ENCODE data around the gene SHANK3. TPM values are rescaled to one million over a fixed set of nuclear protein-coding genes. Genes with fewer than 3 reads are reported as not detected.

The SHANK3 gene
- total RNA-seq, 1 donor = 0.90 TPM

DNA sequence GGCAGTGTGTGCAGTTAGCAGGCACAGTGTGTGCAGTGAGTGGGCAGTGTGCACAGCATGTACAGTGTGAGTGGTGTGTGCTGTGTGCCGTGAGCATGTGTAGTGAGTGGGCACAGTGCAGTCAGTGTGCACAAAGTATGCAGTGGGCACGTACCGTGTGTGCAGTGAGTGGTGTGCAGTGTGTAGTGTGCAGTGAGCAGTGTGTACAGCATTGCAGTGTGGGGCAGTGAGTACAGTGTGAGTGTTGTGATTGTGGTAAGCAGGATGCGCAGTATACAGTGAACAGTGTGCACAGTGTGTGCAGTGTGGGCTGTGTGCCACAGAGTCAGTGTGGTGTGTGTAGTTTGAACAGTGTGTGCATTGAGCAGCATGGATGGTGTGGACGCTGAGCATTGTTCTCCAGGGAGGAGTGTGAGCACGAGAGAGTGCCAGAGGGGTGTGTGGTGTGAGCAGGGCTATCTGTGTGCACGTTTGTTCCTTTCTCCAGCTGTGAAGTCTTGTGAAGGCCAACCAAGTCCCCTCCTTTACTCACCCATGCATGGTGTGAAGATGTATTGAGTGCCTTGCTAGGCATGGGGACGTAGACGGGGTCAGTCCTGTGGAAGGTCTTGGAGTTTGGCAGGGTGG, 3.0 kb downstream of the SHANK3 start:
- no peak overlapping the region for H3K4me3 ChIP-seq (ENCODE audit: low read depth, low read length)
- TF ChIP-seq, protein P1, sequence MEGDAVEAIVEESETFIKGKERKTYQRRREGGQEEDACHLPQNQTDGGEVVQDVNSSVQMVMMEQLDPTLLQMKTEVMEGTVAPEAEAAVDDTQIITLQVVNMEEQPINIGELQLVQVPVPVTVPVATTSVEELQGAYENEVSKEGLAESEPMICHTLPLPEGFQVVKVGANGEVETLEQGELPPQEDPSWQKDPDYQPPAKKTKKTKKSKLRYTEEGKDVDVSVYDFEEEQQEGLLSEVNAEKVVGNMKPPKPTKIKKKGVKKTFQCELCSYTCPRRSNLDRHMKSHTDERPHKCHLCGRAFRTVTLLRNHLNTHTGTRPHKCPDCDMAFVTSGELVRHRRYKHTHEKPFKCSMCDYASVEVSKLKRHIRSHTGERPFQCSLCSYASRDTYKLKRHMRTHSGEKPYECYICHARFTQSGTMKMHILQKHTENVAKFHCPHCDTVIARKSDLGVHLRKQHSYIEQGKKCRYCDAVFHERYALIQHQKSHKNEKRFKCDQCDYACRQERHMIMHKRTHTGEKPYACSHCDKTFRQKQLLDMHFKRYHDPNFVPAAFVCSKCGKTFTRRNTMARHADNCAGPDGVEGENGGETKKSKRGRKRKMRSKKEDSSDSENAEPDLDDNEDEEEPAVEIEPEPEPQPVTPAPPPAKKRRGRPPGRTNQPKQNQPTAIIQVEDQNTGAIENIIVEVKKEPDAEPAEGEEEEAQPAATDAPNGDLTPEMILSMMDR (IDR thresholded peaks at IDR 0.05; ENCODE audit: insufficient read depth, low read length) = no peak
- no peak for DNase-seq (ENCODE audit: low read depth)

DNA sequence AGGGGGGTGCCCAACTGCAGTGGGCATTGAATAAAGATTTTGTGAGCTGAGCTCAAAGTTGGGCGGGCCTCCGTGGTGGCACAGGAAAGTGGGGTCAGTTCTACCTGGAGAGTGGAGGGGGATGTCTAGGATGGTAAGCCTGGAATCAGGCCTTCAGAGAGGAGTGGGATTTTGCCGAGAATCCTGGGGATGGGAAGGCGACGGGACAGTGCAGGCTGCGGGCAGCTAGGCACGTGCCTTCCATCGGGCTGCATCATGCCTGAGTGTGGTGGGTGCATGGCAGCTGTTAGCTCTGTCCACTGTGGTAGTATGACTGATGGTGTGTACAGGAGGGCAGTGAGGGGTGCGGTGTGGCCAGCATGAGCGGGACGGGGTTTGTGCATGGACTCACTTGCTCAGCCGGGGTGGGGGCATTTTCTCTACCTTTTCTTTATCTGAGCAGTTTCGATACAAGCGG, 3.6 kb downstream of the SHANK3 start:
- no peak overlapping the region for H3K4me3 ChIP-seq (ENCODE audit: low read depth, low read length)
- DNase-seq (ENCODE audit: low read depth) = no peak
- TF ChIP-seq, protein P1 (IDR thresholded peaks at IDR 0.05; ENCODE audit: insufficient read depth, low read length) = no peak

DNA sequence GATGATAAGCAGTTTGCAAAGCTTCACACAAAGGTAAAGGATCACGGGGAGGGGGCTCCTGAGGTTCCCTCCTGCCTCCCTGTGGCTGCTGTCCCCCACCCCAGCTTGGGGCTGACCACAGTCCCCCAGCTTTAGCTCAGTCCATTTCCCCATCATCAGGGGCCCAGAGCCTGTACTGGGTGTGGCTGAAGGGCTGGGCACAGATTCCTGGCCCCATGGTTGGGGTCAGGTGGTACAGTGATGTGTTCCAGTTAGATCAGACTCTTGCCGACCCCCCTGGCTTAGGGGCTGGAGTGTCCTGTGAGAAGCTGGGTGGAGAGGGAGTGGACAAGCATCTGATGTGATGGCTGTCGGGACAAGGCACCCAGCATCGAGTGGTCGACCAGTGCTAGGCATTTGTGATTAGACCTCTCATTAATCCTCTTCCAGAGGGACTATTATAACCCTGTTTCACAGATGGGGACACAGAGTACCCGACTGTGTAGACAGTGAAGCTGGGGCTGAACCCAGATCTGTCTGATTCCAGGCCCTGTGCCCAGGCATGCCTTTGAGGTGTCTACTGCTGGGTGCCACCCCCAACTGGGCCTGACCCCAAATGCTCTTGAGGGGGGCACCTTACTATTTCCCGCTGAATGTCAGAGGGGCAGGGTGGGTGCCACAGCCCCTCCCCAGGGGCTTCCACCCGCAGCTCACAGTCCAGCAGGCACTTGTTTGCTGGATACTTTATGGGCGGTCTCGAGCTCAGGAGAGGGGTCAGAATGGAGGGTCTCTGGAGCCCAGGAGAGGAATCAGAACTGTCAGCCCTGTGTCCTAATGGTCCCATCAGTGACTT, 4.3 kb downstream of the SHANK3 start:
- H3K4me3 ChIP-seq (ENCODE audit: low read depth, low read length) = no peak overlapping the region
- TF ChIP-seq, protein P1 (IDR thresholded peaks at IDR 0.05; ENCODE audit: insufficient read depth, low read length) = no peak
- DNase-seq (ENCODE audit: low read depth) = no peak

DNA sequence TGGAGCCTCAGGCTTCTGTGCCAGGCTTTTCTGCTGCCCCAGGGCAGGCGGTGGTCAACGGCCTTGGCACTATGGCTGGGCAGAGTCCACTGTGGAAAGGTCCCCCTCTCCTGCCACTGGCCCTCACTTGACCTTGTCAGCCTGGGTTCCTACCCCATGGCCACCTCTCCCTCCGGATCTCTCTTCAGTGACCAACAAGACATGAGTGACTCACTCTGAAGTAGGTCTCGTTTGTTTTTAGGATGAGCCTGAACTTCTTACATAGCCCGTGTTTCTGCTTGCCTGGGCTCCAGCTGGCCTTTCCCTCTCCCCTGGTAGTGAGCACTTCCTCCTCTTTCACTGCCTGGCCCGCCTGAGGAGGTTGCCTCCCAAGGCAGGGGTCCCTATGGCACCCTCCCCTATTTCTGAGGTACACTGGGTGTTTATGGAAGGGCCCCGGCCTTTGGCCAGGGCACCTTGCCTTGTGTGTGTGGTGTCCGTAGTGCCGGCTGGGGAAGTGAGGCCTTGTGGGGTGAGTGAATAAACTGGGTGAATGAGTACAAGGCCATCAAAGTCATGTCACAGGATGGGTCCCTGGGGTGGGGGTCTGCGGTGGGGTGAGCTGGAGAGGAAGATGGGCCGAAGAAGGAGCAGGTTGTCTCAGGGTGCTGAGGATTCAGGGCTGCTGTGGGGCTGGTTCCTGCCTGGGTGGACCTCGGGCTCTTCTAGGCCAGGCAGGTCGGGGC, 5.0 kb downstream of the SHANK3 start:
- H3K4me3 ChIP-seq (ENCODE audit: low read depth, low read length) = no peak overlapping the region
- DNase-seq (ENCODE audit: low read depth) = no peak
- TF ChIP-seq, protein P1 (IDR thresholded peaks at IDR 0.05; ENCODE audit: insufficient read depth, low read length) = no peak

DNA sequence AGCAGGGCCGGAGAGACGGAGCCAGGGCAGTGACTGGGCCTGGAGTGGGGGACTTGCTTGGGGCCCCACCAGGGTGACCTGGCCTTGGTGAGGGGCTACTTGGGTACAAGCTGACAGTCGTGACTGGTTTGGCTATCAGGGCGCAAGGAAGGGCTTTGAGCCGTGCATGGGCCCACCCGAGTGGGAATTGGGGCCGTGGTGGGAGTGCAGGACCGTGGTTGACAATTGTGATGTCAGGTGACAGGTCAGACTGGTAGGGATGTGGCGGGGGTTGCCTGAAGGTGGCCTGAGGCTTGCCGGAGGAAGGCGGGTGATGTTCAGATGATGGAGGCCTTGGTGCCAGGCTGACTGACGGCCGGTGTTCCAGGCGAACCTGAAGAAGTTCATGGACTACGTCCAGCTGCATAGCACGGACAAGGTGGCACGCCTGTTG, 5.6 kb downstream of the SHANK3 start:
- H3K4me3 ChIP-seq (ENCODE audit: low read depth, low read length) = no peak overlapping the region
- no peak for DNase-seq (ENCODE audit: low read depth)
- TF ChIP-seq, protein P1 (IDR thresholded peaks at IDR 0.05; ENCODE audit: insufficient read depth, low read length) = no peak

DNA sequence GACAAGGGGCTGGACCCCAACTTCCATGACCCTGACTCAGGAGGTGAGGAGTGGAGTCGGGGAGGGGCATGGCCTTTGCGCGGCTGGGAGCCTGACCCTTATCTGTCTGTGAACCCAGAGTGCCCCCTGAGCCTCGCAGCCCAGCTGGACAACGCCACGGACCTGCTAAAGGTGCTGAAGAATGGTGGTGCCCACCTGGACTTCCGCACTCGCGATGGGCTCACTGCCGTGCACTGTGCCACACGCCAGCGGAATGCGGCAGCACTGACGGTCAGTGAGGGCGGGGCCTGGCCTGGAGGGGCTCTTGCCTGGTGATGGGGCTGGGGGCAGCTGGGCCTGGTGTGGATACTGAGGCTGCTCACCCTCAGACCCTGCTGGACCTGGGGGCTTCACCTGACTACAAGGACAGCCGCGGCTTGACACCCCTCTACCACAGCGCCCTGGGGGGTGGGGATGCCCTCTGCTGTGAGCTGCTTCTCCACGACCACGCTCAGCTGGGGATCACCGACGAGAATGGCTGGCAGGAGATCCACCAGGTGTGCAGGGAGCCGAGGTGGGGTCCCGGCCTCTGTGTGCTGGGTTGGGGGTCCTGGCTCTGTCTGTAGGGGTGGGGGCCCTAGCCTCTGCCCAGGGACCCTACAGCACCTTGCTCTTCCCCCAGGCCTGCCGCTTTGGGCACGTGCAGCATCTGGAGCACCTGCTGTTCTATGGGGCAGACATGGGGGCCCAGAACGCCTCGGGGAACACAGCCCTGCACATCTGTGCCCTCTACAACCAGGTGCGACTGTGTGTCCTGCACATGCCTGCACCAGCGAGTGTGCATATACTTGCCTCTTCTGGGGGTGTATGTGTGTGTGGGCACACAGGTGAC, 6.3 kb downstream of the SHANK3 start:
- H3K4me3 ChIP-seq (ENCODE audit: low read depth, low read length) = no peak overlapping the region
- no peak for DNase-seq (ENCODE audit: low read depth)
- TF ChIP-seq, protein P1 (IDR thresholded peaks at IDR 0.05; ENCODE audit: insufficient read depth, low read length) = no peak
